ENCODE measurements around the gene KRT36. TPM values are rescaled to one million over a fixed set of nuclear protein-coding genes. Genes with fewer than 3 reads are reported as not detected.

The KRT36 gene
- total and polyA plus RNA-seq, 10 of the 15 experiments (the other 5 are each of a cell fraction or from before 2014, with no cell fraction given) = not detected

GRCh38 chr17:41437769-41438168 is 51.9 kb downstream of the KRT36 start (continued):
- TF ChIP-seq USF1 (IDR thresholded peaks at IDR 0.05; ENCODE audit: borderline replicate concordance, extremely low read length, insufficient read depth, low read depth, low read length) = no peak
- TF ChIP-seq POLR2AphosphoS5 (IDR thresholded peaks at IDR 0.05; ENCODE audit: low read length) = no peak
- TF ChIP-seq STAT1 (conservative IDR thresholded peaks at IDR 0.05) = no peak
- no peak for TF ChIP-seq JUNB (IDR thresholded peaks at IDR 0.05)
- TF ChIP-seq YY1 (IDR thresholded peaks at IDR 0.05; ENCODE audit: low read depth, low read length) = no peak
- TF ChIP-seq CREM (IDR thresholded peaks at IDR 0.05; ENCODE audit: low read depth) = no peak
- TF ChIP-seq NBN (IDR thresholded peaks at IDR 0.05) = no peak
- no peak for TF ChIP-seq SPI1 (IDR thresholded peaks at IDR 0.05; ENCODE audit: borderline replicate concordance, insufficient read depth, low read depth, low read length)
- no peak for TF ChIP-seq PAX5 (IDR thresholded peaks at IDR 0.05; ENCODE audit: borderline replicate concordance, low read depth, low read length)

GRCh38 chr17:41437254-41437653 is 52.5 kb downstream of the KRT36 start:
- no peak overlapping the region for H3K27ac ChIP-seq (ENCODE audit: control insufficient read depth, insufficient read depth)
- H2AFZ ChIP-seq (ENCODE audit: control insufficient read depth, low read depth, low read length) = no peak overlapping the region
- no peaks in the 10 kb centered on the region for H3K36me3 ChIP-seq (ENCODE audit: control insufficient read depth in 2 of 2, insufficient read depth in 2 of 2, low read length in 1 of 2)
- RAD21 ChIA-PET (ENCODE audit: unreplicated experiment) = no interaction called here
- SMC1A ChIA-PET (ENCODE audit: uncharacterized antibody, unreplicated experiment) = no interaction called here
- in situ Hi-C loops (cut with MboI) (no loop called here), intact Hi-C loops (cut with micrococcal nuclease; ENCODE audit: unreplicated experiment) (no loop called here)
- no peaks in the 10 kb centered on the region for H3K79me2 ChIP-seq (ENCODE audit: control insufficient read depth, insufficient read depth, low read length)
- no TSS peak for BruUV-seq (replicated peaks)
- peaks cover 0 to 7% of the 10 kb centered on the region in 2 experiments; a peak in 2 of 4 replicates for H3K27me3 ChIP-seq (replicated peaks in 1 of 2; ENCODE audit: control insufficient read depth in 2 of 2, insufficient read depth in 2 of 2, low read length in 1 of 2)
- no peak overlapping the region for H3K9ac ChIP-seq (ENCODE audit: control insufficient read depth, insufficient read depth, low read length)
- H3K4me1 ChIP-seq (ENCODE audit: control insufficient read depth, insufficient read depth, low read length) = no peaks in the 10 kb centered on the region
- DNase-seq (ENCODE audit: low read depth, low spot score) = no peak
- ATAC-seq = no peak
- WGBS (ENCODE audit: insufficient coverage, insufficient replicate concordance, low lambda C conversion rate, missing lambda C conversion rate) = 15% methylated on average over 7 of the region's 7 CpGs
- H3K9me3 ChIP-seq (replicated peaks; ENCODE audit: control insufficient read depth, insufficient read depth, low read length) = no peaks in the 10 kb centered on the region
- CTCF ChIA-PET = no interaction called here
- H3K4me2 ChIP-seq (ENCODE audit: control insufficient read depth, insufficient read depth) = no peak overlapping the region
- H4K20me1 ChIP-seq (ENCODE audit: control insufficient read depth, insufficient read depth) = no peaks in the 10 kb centered on the region
- no peak overlapping the region for H3K4me3 ChIP-seq
- no peak for TF ChIP-seq SP1 (IDR thresholded peaks at IDR 0.05; ENCODE audit: low read depth, low read length)
- no peak for TF ChIP-seq STAT1 (conservative IDR thresholded peaks at IDR 0.05)
- TF ChIP-seq SREBF2 (IDR thresholded peaks at IDR 0.05; ENCODE audit: low read length) = no peak
- no peak for TF ChIP-seq IKZF2 (IDR thresholded peaks at IDR 0.05)
- TF ChIP-seq USF2 (IDR thresholded peaks at IDR 0.05; ENCODE audit: borderline replicate concordance, low read depth, low read length) = no peak
- no peak for TF ChIP-seq SMC3 (IDR thresholded peaks at IDR 0.05; ENCODE audit: borderline replicate concordance, low read length)
- no peak for TF ChIP-seq MYB (IDR thresholded peaks at IDR 0.05; ENCODE audit: borderline replicate concordance, low read depth, low read length)
- no peak for TF ChIP-seq E2F4 (IDR thresholded peaks at IDR 0.05; ENCODE audit: low read depth, low read length)
- TF ChIP-seq HDAC6 (IDR thresholded peaks at IDR 0.05; ENCODE audit: unreplicated experiment) = no peak
- TF ChIP-seq NBN (IDR thresholded peaks at IDR 0.05) = no peak
- no peak for TF ChIP-seq MEF2B (IDR thresholded peaks at IDR 0.05; ENCODE audit: partially characterized antibody, poor library complexity, severe bottlenecking)
- no peak for TF ChIP-seq BRCA1 (IDR thresholded peaks at IDR 0.05; ENCODE audit: low read depth, low read length)
- POLR2A ChIA-PET = no interaction called here
- FAIRE-seq = no peak
